GM21619 (cell line): ENCODE results near the gene IFNL1.
"Not testable (repeated sequence)": the region's sequence is repeated elsewhere in the genome, so short reads cannot be mapped to it uniquely, and the experiment has no call there.

Experiments
- ATAC-seq: cut with Tn5 transposase; IDR thresholded peaks from one replicate; pipeline ENCODE4 v1.9.1; 2021; ENCODE audit not compliant: unreplicated experiment

Gene IFNL1

DNA sequence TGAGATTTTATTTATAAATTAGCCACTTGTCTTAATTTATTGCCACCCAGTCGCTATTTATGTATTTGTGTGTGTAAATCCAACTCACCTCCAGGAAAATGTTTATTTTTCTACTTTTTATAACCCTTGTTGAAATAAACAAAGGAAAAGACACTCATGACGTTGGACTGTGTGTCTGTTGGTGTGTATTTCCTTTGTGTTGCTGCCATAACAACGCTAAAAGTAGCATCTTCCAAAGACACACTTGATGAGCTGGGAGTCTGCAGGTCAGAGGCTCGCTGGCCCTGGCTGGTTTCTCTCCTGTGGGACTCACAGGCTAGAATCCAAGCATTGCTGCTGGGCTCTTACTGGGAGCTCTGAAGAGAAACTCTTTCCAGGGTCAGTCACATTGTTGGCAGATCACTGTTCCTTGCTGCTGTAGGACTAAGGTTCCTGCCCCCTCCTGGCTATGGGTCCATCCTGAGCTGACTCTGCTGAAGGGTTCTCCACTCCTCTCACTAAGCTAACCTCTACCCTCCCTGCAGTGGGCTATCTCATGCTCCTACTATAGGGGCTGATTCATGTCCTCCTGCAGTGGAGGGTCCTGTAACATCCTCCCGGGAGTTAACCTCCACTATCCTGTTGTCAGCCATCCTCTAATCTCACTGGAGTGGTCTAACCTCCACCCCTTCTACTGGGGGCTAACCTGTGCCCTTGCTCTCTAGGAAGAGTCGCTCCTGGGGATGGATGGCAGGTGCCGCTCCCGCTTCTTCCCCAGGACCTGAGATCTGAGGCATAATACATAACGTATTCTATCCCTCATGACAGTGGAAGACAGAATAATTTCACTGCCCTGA is 26.0 kb upstream of the IFNL1 start:
- ATAC-seq = no peak

GRCh38 chr19:39273859-39274258 is 22.3 kb upstream of the IFNL1 start:
- not testable (repeated sequence) for ATAC-seq

- no peak for ATAC-seq
These were observed 20.6 kb upstream of the IFNL1 start for GRCh38 chr19:39275578-39275977.

DNA sequence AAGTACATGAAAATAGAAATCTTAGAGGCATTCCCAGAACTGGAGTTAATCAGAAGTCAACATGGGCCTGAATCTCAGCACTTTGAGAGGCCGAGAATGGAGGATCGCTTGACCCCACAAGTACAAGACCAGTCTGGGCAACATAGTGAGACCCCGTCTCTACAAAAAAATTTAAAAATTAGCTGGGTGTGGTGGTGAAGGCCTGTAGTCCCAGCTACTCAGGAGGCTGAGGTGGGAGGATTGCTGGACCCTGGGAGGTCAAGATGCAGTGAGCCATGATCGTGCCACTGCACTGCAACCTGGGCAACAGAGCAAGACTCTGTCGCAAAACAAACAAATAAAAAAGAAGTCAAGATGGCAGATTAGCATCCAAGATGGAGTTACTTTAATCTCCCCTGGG is 19.5 kb upstream of the IFNL1 start:
- no peak for ATAC-seq

DNA sequence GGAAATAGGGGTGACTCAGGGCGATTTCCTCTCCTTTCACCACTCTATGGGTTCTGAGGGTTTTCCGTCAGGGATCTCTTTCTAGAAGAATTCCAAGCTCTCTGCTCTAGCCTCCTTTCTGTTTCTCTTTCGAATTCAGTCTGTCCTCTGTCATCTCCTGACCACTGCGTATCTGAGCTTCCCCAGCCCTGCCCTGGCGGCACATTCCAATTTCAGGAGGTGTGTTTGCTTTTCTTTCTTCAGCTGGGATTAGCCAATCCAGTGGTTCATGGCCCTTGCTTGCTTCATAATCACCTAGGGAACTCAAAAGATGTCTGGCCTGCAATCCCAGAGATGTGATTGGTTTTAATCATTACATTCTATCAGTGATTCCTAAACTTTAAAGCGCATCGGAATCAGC is 18.6 kb upstream of the IFNL1 start:
- ATAC-seq = no peak

- ATAC-seq = no peak
These were observed 14.2 kb upstream of the IFNL1 start for GRCh38 chr19:39282021-39282420.

GRCh38 chr19:39284032-39284431 is 12.2 kb upstream of the IFNL1 start:
- no peak for ATAC-seq

- no peak for ATAC-seq
These were observed 2.8 kb upstream of the IFNL1 start for GRCh38 chr19:39293394-39293793.

DNA sequence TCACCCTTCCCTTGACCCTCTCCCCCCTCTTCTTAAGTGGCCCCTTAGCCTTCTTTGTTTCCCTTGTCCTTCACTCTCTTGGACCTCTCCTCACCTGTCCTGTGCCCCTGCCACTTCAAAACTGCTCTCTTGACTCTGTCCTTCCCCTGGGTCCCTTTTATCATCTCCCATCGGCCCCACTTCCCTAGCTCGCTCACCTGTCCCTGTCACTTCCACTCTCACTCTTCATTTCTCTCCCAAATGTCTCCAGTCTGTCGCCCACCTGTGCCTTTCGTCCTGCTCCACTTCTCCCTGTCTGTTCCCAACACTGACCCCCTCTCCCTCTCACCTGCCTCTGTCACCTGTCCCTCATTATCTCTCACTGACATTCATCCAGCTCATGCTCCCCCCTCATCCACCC is 699 bp downstream of the IFNL1 start:
- ATAC-seq = no peak

DNA sequence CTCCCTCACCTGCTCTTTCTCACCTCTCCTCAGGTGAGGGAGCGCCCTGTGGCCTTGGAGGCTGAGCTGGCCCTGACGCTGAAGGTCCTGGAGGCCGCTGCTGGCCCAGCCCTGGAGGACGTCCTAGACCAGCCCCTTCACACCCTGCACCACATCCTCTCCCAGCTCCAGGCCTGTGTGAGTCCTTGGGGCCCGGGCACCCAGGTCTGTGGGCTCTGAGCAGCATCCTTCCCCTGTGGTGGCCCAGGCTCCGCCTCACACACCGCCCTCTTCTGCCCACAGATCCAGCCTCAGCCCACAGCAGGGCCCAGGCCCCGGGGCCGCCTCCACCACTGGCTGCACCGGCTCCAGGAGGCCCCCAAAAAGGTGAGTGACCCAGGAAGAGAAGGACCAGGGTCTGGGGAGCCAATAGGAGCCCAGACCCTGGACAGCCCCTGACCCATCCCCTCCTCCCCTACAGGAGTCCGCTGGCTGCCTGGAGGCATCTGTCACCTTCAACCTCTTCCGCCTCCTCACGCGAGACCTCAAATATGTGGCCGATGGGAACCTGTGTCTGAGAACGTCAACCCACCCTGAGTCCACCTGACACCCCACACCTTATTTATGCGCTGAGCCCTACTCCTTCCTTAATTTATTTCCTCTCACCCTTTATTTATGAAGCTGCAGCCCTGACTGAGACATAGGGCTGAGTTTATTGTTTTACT is 1.9 kb downstream of the IFNL1 start:
- ATAC-seq = no peak

- ATAC-seq = no peak
These were observed 3.2 kb downstream of the IFNL1 start for GRCh38 chr19:39299404-39299803.

DNA sequence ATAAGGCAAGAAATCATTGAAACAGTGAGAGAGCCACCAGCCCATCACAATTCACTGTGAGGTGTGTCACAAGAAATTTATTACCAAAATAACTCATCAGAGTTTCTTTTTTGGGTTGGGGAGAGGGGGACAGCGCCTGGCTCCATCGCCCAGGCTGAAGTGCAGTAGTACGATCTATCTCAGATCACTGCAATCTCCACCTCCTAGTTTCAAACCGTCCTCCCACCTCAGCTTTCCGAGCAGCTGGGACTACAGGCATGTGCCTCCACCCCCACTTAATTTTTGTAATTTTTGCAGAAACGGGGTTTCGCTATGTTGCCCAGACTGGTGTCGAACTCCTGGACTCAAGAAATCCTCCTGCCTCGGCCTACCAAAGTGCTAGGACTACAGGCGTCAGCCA is 3.6 kb downstream of the IFNL1 start:
- no peak for ATAC-seq

GRCh38 chr19:39301021-39301420 is 4.8 kb downstream of the IFNL1 start:
- no peak for ATAC-seq

DNA sequence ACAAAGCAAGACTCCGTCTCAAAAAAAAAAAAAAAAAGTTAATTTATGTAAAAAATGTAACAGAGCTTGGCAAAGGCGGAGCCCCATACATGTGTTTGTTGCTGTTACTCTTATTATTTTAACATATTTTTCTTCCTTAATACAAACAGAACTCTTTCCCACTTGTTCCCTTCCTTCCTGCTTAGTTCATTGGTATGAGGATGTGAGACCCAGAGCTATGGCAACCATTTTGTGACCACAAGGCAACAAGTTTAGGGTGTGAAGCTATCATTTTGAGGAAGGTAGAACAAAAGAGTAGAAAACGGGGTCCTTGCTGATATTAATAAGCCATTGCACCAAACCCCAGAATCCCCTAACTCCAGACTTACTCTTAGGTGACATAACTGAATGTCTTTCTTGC is 5.4 kb downstream of the IFNL1 start:
- no peak for ATAC-seq

DNA sequence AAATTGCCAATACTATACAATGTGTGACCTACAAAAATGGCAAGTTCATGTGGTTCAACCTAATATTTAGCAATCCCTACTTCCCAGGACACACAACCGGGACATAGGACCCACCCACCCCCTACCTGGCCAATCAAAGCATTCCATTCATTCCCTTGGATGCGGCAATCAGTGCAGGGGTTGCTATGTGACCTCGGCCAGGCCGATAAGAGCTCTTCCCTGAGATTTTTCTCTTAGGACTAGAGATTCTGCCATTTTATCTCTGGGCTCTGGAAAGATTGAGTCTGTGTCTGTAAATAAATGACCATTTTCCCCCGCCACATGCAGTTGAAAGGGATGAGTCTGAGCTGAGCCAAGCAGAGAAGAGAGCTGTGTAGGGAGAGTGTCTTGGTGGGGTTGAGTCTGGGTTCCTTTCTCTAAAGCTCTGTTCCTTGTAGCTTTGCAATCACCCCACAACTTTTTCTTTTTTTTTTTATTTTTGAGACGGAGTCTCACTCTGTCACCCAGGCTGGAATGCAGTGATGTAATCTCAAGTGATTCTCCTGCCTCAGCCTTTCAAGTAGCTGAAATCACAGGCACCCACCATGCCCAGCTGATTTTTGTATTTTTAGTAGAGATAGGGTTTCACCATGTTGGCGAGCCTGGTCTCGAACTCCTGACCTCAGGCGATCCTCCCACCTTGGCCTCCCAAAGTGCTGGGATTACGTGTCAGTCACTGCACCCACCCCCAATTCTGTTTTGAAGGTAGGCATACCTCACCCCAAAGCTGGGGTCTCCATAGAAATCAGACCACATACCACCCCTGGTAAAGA is 7.4 kb downstream of the IFNL1 start:
- ATAC-seq = no peak

DNA sequence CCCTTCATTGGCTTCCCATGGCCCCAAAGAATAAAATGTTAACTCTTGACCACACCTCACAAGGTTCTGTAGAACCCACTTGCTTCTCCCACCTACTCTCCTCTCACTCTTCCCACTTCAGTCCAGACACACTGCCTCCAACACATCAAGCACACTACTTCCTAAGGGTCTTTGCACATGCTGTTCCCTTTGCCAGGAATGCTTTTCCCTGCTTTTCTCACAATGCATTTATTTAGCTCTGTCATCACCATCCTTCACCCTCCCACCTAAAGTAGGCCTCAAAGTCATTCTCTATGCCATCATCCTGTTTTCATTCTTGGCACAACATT is 7.9 kb downstream of the IFNL1 start:
- no peak for ATAC-seq

- no peak for ATAC-seq
These were observed 8.7 kb downstream of the IFNL1 start for GRCh38 chr19:39304701-39305571.

DNA sequence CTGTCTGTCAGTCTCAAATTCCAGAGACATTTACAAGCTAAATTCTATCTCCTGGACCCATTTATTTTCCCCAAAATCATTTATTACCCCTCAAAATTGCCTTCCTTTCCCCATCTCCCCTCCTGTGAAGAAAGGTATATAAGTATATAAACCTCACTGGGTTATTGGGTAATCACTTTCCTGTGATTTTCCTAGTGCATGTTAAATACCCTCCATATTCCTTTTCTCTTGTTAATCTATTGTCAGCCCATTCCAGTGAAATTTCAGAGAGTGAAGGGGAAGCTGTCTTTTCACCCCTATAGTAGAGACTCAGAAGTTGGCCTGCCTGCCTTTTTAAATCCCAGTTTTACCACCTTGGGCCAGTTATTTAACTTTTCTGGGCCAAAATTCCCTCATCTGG is 9.9 kb downstream of the IFNL1 start:
- ATAC-seq = no peak

- ATAC-seq = no peak
These were observed 11.0 kb downstream of the IFNL1 start for GRCh38 chr19:39307046-39307821.
